Measurements from ENCODE around the gene MRGPRD. TPM values are rescaled to one million over a fixed set of nuclear protein-coding genes. Genes with fewer than 3 reads are reported as not detected.

Gene MRGPRD
- total RNA-seq, 1 donor, result not detected

GRCh38 chr11:68999093-68999747, 18.4 kb upstream of the MRGPRD start:
- DNase-seq (ENCODE audit: low read depth), result no peak
- H3K4me3 ChIP-seq (ENCODE audit: low read depth, low read length), result no peak overlapping the region
- no peak for TF ChIP-seq CTCF (IDR thresholded peaks at IDR 0.05; ENCODE audit: insufficient read depth, low read depth, low read length)

DNA sequence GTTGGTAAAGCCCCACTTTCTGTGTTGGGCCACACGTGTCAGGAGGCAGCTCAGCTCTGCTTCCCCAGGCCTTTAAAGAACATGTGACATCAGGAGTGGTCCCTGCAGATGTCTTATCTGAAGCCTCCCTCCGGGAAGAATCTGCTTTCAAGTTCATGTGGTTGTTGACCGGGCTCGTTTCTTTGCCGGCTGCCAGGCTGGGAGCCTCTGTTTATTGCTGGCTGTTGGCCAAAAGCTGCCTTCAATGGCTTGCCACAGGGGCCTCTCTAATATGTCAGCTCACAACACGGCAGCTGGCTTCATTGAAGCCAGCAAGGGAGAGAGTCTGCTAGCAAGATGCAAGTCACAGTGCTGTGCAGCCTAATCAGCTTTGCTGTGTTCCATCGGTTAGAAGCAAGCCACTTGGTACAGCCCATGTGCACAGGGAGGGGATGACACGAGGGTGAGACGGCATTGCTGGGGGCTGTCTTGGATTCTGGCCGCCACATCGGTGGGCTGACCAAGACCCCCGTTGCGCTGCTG, 17.7 kb upstream of the MRGPRD start:
- TF ChIP-seq CTCF (IDR thresholded peaks at IDR 0.05; ENCODE audit: insufficient read depth, low read depth, low read length), result no peak
- peak; percentile 72 for DNase-seq (ENCODE audit: low read depth)
- H3K4me3 ChIP-seq (ENCODE audit: low read depth, low read length), result no peak overlapping the region

GRCh38 chr11:68997995-68998348, 17.2 kb upstream of the MRGPRD start:
- no peak for TF ChIP-seq CTCF (IDR thresholded peaks at IDR 0.05; ENCODE audit: insufficient read depth, low read depth, low read length)
- no peak for DNase-seq (ENCODE audit: low read depth)
- no peak overlapping the region for H3K4me3 ChIP-seq (ENCODE audit: low read depth, low read length)

DNA sequence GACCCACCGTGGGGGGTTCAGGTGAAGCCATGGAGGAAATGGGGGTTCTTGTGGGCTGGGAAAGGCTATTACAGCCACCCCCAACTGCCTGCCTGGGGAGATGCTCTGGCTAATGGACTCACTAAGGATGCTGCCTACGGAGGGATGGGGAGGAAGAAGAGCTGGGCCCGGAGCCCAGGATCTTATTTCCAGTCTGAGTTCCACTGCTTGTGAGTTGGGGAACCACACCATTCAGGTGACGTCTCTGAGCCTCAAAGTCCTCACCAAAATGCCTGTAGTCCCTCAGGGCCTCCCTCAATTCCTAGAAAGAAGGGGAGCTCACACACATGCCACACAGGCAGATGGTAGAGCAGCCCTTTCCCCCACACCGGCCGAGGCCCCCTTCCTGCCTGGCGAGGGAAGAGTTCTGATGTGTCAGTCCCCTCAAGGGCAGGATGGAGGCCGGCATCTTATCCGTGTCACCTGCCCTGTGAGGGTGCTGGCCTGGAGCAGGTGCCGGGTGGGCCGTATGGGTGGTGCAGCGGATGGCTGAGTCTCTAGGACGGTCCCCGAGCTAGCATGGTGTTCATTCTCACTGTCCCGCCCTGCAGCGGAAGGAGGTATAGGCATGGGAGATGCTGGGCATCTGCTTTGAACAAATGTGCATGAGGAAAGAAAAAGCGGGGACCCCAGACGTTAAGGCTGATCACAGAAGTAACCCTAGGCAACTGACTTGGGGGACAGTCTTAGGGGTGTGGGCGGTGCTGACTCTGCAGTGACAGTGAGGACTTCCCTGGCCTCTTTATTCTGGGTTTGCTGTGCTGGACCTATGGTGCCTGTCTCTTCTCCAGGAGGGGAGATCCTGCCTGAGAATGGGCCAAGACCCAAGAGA, 16.6 kb upstream of the MRGPRD start:
- no peak for DNase-seq (ENCODE audit: low read depth)
- no peak for TF ChIP-seq CTCF (IDR thresholded peaks at IDR 0.05; ENCODE audit: insufficient read depth, low read depth, low read length)
- no peak overlapping the region for H3K4me3 ChIP-seq (ENCODE audit: low read depth, low read length)

- no peak for DNase-seq (ENCODE audit: low read depth)
- no peak overlapping the region for H3K4me3 ChIP-seq (ENCODE audit: low read depth, low read length)
- TF ChIP-seq CTCF (IDR thresholded peaks at IDR 0.05; ENCODE audit: insufficient read depth, low read depth, low read length), result no peak
These were observed 15.8 kb upstream of the MRGPRD start for GRCh38 chr11:68996376-68997123.

- no peak for TF ChIP-seq CTCF (IDR thresholded peaks at IDR 0.05; ENCODE audit: insufficient read depth, low read depth, low read length)
- no peak overlapping the region for H3K4me3 ChIP-seq (ENCODE audit: low read depth, low read length)
- DNase-seq (ENCODE audit: low read depth), result no peak
These were observed 14.1 kb upstream of the MRGPRD start for GRCh38 chr11:68994894-68995285.

All from fibroblast of villous mesenchyme (primary cell).